Lower leg skin (tissue), 3 donors: ENCODE data around the gene SLC6A17.

Experiments used
- CTCF ChIP-seq, 3 donors: fragments of 450-650 bp; IDR thresholded peaks; one replicate each; pipeline ENCODE4 v1.5.1; 2016; ENCODE audit warnings: antibody characterized with exemption in 3 of 3, mild to moderate bottlenecking in 3 of 3, moderate library complexity in 2 of 3
- POLR2A ChIP-seq, 2 donors: fragments of 450-650 bp; IDR thresholded peaks; one replicate each; pipeline ENCODE4 v1.6.1; 2016 to 2017; ENCODE audit warnings: antibody characterized with exemption in 2 of 2, mild to moderate bottlenecking in 1 of 2, moderate library complexity in 1 of 2

GRCh38 chr1:110134050-110134595 lies 16.2 kb upstream of the SLC6A17 start:
- no peak for TF ChIP-seq CTCF (IDR thresholded peaks at IDR 0.05)
- no peak for TF ChIP-seq POLR2A (IDR thresholded peaks at IDR 0.05)
